Midbrain (tissue), 1 donor: ENCODE results near the gene AGAP2.

Experiments
- DNase-seq: peaks from one replicate; lab custom pipeline; 2025; lab: John Stamatoyannopoulos, UW

Gene AGAP2

GRCh38 chr12:57767305-57767698 lies 28.8 kb upstream of the AGAP2 start:
- no peak for DNase-seq

- DNase-seq, result no peak
These were observed 28.1 kb upstream of the AGAP2 start, which contains the start of gene CYP27B1 for GRCh38 chr12:57766464-57767304. Gene CYP27B1 (minus strand): TSS chr12:57767078. CDS start chr12:57767041, 37 bp downstream.

DNA sequence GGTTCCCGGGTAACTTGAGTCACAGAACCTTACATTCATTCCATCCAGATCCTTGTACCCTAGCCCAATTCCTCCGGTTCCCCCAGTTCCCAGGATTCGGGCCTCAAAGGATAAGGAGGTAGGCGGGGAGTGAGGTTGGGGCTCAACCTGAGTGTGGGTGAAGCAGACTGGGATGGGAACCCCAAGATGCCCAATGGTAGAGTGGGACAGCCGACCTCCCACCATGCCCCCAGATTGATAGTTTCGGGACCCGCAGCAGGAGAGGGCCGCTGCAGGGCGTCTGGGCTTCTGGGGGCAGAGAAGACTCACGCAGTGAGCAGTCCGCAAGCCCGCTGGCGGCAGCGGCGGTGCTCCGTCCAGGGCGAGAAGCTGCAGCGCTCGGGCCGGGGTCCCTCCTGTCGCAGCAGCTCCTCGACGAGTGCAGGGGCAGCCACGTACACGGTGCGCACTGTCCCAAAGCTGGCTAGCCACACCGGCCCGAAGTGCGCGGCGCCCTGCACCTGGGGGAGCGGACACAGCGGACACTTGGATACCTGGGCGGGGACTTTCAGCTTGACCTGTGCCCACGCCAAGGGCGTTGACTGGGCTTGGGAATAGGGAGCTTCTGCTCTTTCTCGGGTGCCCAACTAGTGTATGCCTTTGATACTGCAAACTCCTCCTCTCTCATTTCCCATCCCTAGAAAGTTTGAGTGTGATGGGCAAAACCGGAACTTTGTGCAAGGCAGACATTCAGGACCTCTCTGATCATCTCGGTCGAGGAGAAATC lies 27.3 kb upstream of the AGAP2 start:
- no peak for DNase-seq

GRCh38 chr12:57765003-57765697 lies 26.6 kb upstream of the AGAP2 start:
- no peak for DNase-seq

DNA sequence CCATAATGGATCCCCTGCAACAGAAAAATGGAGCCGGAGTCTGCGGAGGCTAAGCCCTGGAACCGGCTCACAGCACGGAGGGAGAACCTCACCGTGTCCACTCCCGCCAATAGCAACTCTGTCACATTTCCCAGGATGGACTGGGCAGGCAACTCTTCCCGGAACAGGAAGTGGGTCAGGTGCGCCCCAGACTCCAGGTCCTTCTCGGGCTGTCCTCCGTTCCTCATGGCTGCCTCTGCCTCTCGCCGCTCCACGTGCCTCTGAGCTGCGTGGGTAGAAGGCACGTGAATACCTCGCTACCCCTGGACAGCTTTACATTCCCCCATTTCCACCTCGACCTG lies 26.1 kb upstream of the AGAP2 start:
- no peak for DNase-seq

- no peak for DNase-seq
These were observed 25.5 kb upstream of the AGAP2 start for GRCh38 chr12:57763881-57764661.

DNA sequence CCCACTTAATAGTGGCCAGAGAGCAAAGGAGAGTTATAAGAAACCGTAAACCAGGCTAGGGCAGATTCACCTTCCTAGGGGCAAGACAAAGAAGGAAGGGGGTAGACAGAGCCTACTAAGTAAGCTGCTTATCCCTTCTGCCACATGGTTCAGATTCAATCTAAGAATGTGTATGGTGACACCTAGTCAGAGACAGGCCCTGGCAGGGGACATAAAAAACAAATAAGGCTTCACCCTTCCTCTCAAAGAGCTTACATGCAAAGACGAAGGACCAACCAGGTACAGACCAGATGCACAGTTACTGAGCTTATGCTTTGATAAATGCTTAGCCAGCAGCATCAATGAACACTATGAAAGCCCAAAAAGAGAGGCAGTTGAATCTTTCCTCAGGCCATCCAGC lies 23.9 kb upstream of the AGAP2 start:
- no peak for DNase-seq

DNA sequence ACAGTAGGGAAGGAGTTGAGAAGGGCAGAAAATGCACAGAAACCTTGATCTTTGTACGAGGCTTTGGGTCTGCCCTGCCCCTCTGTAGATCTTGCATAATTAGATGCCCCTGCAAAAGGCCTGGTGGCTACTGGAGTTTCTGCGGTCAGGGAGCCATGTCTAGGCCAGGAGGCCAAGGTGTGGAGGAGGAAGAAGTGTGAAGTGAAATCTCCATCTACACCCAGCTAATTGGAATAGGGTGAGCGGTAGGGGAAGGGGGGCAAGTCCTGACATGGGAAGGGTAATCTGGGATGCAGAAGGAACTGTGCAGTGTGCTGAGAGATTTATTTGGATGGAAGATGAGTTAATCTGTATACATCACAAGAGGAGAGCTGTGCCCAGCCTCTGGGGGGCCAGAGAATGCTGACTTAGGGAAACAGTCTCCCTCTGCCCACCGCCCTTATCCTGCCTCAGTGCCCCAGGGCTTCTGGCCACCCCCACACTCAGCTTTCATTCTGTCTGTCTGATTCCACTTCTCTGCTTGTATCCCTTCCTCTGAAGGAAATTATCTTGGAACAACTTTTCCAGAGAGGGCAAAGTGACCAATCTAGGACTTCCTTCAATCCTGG lies 23.0 kb upstream of the AGAP2 start:
- no peak for DNase-seq

GRCh38 chr12:57760347-57760982 lies 21.9 kb upstream of the AGAP2 start:
- no peak for DNase-seq

DNA sequence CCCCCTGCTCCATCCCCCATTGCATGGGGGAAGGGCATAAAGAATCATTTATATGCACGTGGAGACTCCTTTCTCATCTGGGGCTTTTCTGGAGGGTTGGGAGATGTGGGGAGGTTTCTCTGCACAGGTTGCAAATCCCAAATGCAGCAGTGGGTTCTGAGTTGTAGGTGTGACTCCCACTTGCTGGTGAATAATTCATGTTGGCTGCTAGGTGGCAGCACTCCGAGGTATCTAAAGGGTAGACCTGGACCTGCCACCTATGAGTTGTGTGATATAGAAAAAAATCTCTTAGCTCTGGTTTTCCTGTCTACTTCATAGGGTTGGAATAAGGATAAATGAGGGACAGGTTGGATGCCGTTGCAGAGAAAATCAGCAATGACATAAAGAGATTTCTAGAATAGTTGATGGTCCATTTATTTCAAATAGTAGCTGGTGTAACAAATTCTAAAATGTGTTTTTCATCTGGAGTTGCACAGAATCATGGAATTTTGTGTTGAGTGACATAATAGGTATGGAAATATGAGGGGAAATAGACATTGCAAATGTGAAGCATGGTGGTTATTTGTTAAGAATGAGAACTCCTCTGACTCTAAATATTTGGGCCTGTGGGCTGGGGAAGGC lies 20.9 kb upstream of the AGAP2 start:
- no peak for DNase-seq

DNA sequence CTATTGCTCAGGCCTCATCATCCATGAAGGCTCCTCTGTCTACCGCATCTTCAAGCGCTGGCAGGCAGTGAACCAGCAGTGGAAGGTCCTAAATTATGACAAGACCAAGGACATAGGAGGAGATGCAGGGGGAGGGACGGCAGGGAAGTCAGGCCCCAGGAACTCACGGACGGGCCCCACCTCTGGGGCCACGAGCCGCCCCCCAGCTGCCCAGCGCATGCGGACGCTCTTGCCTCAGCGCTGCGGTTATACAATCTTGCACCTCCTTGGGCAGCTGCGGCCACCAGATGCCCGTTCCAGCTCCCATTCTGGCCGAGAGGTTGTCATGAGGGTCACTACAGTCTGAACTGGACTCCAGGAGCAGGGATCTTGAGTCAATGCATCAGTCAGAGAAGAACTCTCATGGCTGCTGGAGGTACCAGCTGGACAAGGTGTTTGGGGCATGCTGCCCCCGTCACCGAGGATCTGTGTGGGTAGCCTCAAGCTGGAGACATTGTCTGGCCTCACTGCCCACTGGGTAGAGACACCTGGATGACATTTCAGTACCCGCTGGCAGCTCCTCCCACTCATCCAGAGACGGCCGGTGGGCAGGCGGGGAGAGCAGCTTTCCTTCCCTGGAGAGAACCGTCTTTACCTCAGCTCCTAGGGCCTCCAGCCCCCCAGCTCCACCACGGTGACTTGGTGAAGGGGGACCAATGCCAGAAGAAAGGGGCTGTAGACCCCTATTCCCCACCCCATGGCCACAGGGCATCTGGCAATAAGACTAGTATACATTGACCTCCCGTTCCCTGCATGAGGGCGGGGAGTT lies 20.2 kb upstream of the AGAP2 start:
- no peak for DNase-seq

DNA sequence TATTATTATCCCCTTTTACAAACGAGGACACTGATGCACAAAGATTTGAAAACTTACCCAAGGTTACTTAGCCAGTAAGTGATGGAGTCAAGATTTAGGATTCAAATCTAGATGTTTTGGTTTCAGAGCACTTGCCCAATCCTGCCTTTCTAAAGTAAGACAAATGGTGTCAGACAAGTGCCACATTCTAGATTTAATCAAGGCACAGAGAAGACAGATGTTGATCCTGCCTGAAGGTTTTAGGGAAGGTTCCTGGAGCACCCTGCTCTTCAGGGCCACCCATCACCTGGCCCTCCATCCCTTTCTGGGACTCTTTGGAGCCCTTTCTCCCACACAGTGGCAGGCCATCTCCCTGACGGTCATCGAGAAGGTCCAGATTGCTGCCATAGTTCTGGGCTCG lies 19.2 kb upstream of the AGAP2 start:
- no peak for DNase-seq

DNA sequence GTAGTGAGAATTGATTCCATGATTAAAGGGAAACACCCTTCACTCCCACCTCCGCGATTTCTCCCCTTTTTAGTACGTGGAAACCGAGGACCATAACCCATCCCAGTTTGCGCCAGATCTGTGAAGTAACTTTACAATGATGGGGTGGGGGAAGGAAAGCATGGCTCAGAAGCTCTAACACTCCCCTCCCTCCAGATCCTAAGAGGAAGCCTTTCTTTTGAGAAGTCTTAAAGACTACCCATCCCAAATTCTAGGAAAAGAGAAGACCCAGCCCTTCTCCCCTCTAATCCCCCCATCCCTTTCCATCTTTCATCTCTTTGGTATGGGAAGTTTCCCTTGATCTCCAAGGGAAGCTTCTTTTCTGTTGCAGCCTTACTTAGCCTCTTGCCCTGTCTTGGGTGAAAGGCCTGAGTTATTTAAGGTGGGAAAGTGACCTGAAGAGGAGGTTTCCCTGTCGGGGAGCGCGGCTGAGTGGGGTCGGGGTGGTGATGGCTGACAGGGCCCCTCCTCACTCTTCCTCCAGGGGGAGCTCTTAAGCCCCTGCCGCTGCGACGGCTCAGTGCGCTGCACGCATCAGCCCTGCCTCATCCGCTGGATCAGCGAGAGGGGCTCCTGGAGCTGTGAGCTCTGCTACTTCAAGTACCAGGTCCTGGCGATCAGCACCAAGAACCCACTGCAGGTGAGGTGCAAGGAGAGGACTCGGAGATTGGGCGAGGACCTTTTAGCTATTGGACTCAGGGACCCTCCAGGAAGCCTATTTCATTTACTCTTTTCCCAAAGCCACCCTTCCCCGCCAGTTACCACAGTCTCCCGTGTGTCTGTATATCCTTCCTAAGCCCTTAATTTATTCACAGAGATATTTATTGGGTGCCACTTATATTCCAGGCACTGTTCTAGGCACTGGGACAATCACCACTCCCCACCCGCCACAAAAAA lies 18.1 kb upstream of the AGAP2 start:
- peak; percentile 5 for DNase-seq

DNA sequence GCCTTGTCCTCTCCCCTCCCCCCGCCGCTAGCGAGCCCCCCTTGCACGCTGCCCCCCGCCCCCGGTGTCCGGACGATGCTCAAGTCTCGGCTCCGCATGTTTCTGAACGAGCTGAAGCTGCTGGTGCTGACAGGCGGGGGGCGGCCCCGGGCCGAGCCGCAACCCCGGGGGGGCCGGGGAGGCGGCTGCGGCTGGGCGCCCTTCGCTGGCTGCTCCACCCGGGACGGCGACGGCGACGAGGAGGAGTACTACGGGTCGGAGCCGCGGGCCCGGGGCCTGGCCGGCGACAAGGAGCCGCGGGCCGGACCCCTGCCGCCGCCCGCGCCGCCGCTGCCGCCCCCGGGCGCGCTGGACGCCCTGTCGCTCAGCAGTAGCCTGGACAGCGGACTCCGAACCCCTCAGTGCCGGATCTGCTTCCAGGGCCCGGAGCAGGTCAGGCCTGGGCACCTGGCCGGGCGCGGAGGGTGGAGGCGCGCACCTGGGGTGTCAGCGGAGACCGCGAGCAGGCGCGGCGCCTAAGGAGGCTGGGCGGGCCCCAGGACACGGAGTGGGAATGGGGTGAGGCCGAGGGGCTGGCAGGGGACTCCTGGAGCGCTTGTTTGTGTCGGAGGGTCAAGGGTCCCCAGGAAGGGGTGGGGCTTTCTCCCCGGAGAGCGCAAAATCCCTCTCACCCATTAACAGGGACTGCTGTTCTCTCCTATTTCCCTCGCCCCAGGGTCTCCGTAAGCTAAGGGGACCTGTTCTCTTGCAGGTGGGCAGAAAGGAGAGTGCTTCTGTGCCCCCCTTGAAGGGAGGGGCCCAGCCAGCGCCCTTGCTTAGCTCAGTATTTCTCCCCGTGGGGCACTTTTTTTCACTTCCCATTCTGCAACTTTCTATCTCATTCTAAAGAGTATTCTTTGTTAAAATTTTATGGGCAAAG lies 17.2 kb upstream of the AGAP2 start:
- DNase-seq, result no peak

- no peak for DNase-seq
These were observed 16.6 kb upstream of the AGAP2 start for GRCh38 chr12:57755194-57755453.

GRCh38 chr12:57754411-57755193 lies 16.1 kb upstream of the AGAP2 start, which contains the start of gene MARCHF9:
Gene MARCHF9 (plus strand): TSS chr12:57755103. CDS start chr12:57755529, 426 bp downstream.
- DNase-seq, result peak; percentile 19
